Right renal pelvis (tissue), 4 donors: ENCODE data around the gene OPRM1. TPM values are rescaled to one million over a fixed set of nuclear protein-coding genes. Genes with fewer than 3 reads are reported as not detected.
"Not testable (repeated sequence)": the region's sequence is repeated elsewhere in the genome, so short reads cannot be mapped to it uniquely, and the experiment has no call there.

ENCODE experiments used
- DNase-seq, 4 donors: peaks; one replicate each; pipeline ENCODE4 v3.0.0-alpha.2; 2013; ENCODE audit warnings: low read depth in 4 of 4, low spot score in 3 of 4, missing footprints in 1 of 4
- polyA plus RNA-seq, 4 donors: library from polyadenylated mRNA; unstranded; fragments of 120-200 nt; gene quantifications; one replicate each; pipeline ENCODE4 v1.2.1, GENCODE V29; 2013; ENCODE audit not compliant: insufficient read length in 4 of 4

The OPRM1 gene
- polyA plus RNA-seq, 4 donors, result 0.04 TPM; not detected in 3

- not testable (repeated sequence) for DNase-seq
Measured at GRCh38 chr6:154201688-154202087, 162.6 kb downstream of the OPRM1 start.

GRCh38 chr6:154202339-154202738 is 163.3 kb downstream of the OPRM1 start:
- DNase-seq, result no peak

DNA sequence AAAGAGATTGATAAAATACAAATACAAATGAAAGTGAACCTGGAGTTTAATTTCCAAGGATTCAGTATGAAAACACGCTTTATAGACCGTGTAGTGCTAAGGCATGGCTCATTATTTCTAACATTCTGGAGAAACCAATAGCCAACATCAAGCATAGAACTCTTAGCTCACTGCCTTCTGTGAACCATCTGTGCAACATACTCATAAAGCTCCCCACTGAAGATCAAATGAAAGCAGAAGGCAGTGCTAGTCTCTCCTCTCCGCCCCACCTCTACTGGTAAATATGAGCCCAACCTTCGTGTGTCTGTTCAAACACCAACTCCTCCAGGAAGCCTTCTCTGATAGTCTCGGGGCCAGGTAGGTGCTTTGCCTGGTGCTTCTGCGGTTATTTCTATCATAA is 163.9 kb downstream of the OPRM1 start:
- no peak for DNase-seq

DNA sequence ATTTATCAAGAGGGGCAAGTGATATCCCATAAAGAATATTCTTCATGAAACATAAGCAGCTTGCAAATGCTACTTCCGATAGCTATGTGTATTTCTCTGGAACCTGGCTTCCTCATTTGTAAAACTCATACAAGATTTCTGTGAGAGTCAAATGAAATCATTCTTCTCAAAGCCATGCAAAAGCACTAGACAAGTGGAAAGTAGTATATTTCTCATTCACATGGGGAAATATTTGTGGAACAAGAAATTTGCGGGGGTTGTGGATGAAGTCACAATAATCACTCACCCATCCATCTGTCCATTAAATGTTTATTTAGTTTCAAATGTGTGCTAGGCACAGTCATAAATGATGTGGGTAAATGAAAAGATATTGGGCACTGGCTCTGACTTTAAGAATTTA is 167.1 kb downstream of the OPRM1 start:
- no peak for DNase-seq

GRCh38 chr6:154206996-154207395 is 168.0 kb downstream of the OPRM1 start:
- DNase-seq, result no peak

DNA sequence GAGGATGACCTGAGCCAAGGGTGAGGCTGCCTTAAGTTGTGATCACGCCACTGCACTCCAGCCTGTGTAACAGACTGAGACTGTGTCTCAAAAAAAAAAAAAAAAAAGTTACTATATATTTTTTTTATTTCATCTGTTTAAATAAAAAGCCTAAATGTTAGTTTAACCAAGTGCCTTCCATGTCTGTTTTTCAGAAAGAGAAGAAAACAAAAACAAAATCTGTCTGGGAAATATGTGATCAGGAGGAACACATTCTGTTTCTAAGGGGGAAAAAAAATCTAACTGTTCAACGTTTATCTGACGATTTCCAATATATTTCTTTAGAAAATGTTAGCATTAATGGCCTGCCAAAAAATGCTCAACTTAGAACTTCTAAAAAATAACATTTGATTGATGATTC is 170.5 kb downstream of the OPRM1 start:
- DNase-seq, result no peak

DNA sequence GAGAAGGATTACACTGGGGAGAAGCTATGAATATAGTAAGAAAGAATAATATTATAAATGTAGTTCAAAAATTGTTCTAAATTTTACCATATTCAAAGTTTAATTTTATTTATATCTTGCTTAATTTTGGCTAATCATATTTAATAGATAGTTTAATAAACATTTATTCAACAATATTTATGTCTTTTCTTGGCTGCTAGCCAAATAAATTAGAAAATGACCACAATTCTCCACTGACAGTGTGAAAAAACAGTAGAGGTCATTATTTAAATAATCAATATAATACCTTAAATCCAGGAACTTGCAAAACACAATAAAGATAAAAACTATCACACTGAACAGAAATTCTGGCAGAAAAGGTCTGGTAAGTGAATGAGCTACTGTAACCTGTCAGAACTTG is 171.6 kb downstream of the OPRM1 start:
- DNase-seq, result no peak

DNA sequence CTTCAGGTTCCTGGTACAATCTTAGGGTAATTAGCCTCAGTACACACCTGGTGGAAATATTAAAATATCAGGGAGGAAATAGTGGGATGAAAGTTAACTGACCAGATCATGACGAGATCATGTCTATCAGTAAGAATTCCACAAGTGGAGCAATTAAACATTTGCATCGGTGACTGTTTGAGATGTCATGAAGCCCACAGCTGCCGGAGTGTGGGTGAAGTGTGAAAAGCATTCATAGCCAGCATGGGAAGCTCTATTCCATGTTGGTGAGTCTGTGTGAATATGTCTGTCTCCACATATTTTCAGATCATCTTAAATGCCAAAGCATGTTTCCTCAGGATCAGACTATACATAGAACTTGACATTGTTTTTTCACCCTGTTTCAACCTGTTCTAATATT is 174.7 kb downstream of the OPRM1 start:
- no peak for DNase-seq

- peak in 1 of 4 donors; percentile 34 for DNase-seq
Measured at GRCh38 chr6:154218301-154218700, 179.3 kb downstream of the OPRM1 start.

- DNase-seq, result no peak
Measured at GRCh38 chr6:154218787-154219186, 179.7 kb downstream of the OPRM1 start.

DNA sequence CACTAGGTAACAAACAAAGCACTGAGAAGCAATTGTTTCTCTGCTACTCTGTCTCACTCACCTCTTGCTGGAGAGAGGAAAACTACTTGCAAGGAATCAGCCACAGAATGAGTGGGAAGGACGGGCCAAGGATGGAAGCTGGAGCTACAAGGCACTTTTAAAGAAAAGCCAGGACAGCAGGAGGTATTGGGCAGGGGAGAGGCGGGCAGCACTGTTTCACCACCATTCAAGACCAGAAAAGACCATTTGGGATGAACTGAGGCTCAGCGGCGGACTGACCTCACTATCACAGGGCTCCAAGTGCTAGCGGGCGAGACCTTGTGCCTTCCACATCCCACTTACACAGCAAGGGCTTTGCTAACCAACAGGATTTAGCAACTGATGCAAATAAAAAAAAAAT is 180.2 kb downstream of the OPRM1 start:
- DNase-seq, result no peak

- no peak for DNase-seq
Measured at GRCh38 chr6:154222716-154223115, 183.7 kb downstream of the OPRM1 start.

- DNase-seq, result no peak
Measured at GRCh38 chr6:154223296-154223695, 184.3 kb downstream of the OPRM1 start.

DNA sequence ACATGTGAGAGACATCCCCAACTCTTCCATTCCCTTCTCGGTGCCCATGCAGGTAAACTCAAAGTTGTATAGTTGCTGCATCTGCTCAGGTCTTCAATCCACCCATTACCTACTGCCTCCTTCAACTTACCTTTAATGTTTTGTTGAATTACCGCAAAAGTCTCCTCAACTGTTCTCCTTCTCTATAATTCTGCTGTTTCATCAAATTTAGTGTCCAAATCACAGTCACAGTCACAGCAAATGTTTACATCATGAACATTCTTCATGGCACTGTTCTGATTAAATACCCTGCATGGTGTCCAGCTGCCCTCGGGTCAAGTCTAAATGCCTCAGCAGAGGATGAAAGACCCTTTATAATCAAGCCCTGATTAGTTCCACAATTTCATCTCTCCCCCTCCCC is 187.4 kb downstream of the OPRM1 start:
- DNase-seq, result no peak

- DNase-seq, result no peak
Measured at GRCh38 chr6:154227862-154228520, 189.0 kb downstream of the OPRM1 start.

GRCh38 chr6:154228521-154228905 is 189.5 kb downstream of the OPRM1 start:
- no peak for DNase-seq

GRCh38 chr6:154229786-154230185 is 190.7 kb downstream of the OPRM1 start:
- DNase-seq, result no peak

DNA sequence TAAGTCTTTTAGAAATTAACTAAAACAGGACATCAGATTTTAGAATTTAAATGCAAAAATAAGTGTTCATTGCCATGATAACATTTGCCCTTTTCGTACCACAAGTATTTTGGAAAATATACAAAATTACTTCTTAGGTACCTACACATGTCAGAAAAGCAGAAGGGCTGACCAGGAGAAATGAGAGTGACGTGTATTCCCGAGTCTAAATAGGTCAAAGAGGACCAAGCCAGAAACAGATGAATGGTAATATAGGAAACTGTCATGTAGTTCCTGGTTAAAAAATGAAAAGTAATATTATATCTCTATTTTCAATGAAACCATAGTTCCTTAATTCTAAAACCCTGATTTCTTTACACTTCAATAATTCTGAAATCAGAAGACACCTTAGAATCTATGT is 191.4 kb downstream of the OPRM1 start:
- no peak for DNase-seq

DNA sequence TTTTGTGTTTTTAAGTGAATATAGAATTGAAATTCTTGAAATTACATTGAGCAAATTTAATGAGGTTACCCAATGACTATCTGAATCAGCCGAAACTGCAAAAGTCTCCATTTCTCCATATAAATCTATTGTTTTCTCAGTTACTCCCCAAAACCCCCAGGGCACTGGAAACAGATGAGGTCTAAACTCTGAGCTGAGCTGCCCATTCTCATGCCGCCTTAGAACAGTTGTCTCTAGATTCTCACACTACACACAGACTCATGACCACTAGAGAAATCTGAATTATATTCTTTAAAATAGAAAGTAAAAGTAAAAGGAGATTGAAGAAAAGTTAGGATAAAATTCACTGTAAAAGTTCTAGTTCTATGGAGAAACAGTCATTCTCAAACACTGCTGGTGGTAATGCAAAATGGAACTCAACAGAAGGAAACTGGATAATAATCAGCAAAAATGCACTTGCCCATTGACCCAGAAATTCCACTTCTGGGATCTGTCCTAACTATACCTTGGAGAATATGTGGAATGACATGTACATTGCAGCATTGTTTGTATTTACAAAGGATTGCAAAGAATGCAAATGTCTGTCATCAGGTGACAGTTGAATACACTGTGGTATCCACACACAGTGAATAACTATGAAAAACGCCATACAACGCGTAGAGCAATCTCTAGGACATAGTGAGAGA is 192.0 kb downstream of the OPRM1 start:
- no peak for DNase-seq

- no peak for DNase-seq
Measured at GRCh38 chr6:154232013-154232910, 193.2 kb downstream of the OPRM1 start.

GRCh38 chr6:154233383-154233782 is 194.3 kb downstream of the OPRM1 start:
- no peak for DNase-seq
